Measurements from ENCODE around the gene ACSS1. TPM values are rescaled to one million over a fixed set of nuclear protein-coding genes. Genes with fewer than 3 reads are reported as not detected.

The ACSS1 gene
- total RNA-seq, 1 donor from 2014 or later, result 32.0 TPM

DNA sequence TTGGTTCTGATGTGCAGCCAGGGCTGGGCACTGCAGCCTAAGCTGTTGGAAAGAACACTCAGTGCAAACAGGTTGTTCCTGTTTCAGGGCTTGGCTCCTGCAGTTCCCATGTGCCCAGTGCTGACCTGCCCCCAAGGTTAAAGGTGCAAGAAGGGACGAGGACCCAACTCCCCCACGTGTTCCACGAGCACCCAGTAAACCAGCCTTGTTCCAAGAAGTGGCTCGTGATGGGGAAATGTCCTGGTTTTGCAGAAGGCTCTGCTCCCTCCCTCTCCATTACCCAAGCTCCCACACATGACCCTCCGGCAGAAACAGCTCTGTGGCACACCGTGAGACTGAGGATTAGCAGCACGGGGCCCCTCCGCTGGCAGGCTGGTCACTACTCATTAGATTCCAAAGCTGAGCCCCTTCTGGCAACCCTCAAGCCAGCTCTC lies 9.4 kb downstream of the ACSS1 start:
- intact Hi-C loops (cut with micrococcal nuclease), result no loop called here

DNA sequence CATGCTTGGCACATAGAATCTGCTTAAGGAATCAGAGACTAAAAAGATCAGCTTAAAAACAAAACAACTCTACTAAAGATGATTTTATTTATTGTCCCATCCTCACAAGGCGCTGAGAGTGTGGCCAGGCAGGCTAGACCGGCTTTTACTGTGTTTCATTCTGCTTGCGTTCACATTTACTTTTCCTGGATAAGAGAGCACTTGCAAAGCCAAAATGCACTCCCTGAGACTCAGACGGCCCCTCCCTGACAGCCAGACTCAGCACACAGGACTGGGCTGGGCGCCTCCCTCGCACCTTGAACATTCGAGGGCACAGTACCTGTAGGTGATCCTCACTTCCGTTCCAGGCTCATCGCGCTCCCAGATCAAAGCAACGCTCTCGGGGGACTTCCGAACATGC lies 10.2 kb downstream of the ACSS1 start:
- intact Hi-C loops (cut with micrococcal nuclease), result no loop called here

DNA sequence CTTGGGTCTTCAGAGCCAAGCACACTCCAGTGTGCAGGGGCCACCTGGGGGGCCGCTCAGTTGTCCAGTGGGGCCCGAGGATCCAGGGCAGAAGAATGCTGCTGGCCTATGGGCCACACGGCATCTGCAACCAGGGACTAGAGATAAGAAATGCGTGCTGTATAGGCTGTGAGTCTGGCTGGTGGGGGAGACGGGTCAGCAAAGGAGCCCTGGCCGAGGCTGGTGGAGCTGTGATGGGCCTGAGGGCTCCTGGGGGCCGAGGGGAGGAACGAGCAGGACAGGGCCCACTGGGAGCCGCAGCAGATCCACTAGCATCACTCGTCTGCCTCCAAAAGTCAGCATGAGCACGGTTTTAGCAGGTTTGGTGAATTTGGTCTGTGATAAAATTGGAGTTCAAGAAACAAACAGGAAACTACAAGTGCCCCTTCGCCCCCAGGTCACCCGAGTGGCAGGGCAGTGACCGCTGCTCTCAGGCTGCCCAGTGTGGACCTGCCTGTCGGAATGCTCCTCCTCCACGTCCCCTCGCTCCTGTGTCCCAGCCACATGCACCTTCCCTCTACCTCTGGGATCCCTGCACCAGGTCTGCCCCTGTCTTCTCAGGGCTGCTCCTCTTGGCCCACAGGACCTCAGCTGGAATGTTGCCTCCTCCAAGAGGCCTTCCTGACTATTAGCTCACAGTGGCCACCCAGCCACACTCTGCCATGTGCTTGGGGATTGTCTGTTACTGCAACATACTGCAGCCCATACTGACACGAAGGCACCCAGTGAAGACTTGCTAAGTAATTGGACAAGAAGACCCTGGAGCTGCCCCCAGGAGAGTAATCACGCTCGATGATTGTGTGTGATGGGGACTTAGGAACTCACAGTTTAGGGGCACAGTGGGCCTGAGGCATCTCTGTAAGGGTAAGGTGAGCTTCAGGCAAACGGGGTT lies 10.9 kb downstream of the ACSS1 start:
- intact Hi-C loops (cut with micrococcal nuclease), result no loop called here

DNA sequence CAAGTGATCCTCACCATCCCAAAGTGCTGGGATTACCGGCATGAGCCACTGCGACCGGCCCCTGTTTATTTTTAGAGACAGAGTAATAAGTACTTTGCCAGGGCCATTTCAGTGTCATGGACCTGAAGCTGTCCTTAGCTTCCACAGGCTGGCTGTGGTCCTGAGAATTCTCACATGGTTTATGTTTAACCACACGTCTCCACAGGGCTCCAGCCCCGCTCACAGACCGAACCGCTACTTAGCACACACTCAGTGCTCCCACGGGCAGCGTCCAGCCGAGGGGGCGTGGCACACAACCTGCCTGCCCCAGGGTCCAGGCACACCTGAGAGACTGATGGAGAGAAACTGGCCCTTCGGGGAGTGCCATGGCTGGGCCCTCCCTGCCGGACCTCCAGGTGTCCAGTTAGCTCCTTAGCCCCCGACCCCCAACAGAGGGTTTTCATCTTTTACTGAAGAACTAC lies 11.7 kb downstream of the ACSS1 start:
- intact Hi-C loops (cut with micrococcal nuclease), result no loop called here

DNA sequence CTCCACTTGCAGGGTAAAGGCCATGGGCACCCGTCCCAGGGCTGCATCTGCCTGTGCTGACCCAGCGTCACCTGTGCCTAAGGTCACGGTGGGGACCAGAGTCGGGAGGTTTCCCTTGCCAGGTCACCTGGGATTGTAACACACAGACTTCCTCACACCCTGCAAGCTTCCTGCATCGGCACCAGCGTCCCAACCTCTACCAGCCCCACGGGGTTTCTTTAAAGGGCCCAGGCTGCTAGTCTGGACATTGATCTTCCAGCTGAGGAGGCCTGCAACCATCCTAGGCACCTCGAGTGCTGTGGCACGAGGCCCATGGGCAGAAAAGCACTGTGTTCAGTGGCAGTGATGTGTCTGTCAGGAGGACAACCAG lies 12.6 kb downstream of the ACSS1 start:
- intact Hi-C loops (cut with micrococcal nuclease), result no loop called here

DNA sequence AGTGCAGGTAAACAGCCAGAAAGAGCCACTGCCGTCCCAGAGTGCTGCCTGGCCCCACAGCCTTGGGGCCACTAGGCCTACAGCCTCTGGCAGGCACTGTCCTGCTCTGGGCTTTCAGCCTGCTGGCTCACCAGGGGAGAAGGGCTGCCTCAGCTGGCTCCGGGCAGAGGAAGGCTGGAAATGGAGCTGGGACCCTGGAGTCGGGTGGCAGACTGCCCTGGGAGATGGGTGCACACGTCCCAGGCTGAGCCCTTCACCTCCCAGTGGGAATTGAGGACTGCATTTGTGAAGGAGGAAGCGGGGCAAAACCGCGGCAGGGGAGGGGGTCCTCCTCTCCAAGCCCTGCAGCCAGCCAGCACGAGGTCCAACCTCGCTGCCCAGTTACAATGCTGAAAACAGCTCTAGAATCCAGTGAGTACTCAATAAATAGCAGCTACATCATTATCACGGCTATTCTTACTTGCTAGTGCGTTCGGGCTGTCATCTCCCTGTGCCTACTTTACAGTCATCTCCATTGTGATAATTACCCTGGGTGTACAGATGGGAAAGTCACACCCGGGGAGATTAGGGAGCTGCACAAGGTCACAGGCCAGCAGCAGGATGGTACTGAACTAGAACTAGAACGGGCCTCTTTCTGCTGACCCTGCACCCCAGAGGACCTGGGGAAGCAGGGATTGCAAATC lies 13.1 kb downstream of the ACSS1 start:
- intact Hi-C loops (cut with micrococcal nuclease), result no loop called here

DNA sequence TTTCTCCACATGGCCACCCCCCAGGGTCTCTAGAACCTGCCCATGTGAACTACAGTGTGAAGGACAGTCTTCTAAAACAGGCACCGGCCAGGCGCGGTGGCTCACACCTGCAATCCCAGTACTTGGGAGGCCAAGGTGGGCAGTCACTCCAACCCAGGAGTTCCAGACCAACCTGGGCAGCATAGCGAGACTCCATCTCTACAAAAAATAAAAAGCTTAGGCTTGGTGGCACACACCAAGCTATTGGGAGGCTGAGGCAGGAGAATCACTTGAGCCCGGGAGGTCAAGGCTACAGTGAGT lies 13.7 kb downstream of the ACSS1 start:
- intact Hi-C loops (cut with micrococcal nuclease), result no loop called here

DNA sequence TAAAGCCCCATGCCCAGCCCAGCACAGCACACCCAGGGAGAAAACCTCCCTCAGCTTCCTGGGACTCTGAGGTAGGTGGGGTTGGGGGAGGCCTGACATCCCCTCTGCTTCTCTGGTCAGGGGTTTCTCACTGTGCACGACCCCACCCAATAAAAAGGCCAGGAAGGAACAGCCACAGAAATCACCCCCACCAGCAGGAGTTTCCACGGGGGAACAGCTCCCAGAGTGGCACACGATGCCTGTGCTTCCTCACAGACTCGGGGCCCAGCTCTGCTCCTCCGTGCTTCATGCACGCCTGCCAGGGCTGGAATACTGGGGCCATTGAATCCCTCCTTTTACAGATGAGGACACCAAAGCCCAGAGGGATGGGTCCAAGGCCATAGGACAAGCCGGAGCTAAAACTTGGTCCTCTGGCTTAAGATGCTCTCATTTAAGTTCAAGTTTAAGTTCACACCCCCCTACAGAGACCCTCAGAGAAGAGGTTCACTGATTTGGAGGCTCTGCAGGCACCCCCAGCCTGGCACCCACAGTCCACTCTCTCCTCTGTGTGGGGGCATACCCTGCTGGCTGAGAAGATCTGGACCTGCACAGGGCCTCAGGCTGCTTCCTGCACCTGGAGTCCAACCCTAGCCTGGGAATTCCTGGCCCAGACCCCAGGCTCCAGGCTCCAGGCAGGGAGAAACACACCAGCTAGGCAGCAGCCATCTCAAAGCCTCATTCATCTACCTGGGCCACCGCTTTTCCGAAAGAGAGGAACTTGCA lies 14.3 kb downstream of the ACSS1 start:
- intact Hi-C loops (cut with micrococcal nuclease), result loop anchor here (2.0 kb wide), 1 partner anchor 13 kb away; no protein-coding TSS in a partner anchor

DNA sequence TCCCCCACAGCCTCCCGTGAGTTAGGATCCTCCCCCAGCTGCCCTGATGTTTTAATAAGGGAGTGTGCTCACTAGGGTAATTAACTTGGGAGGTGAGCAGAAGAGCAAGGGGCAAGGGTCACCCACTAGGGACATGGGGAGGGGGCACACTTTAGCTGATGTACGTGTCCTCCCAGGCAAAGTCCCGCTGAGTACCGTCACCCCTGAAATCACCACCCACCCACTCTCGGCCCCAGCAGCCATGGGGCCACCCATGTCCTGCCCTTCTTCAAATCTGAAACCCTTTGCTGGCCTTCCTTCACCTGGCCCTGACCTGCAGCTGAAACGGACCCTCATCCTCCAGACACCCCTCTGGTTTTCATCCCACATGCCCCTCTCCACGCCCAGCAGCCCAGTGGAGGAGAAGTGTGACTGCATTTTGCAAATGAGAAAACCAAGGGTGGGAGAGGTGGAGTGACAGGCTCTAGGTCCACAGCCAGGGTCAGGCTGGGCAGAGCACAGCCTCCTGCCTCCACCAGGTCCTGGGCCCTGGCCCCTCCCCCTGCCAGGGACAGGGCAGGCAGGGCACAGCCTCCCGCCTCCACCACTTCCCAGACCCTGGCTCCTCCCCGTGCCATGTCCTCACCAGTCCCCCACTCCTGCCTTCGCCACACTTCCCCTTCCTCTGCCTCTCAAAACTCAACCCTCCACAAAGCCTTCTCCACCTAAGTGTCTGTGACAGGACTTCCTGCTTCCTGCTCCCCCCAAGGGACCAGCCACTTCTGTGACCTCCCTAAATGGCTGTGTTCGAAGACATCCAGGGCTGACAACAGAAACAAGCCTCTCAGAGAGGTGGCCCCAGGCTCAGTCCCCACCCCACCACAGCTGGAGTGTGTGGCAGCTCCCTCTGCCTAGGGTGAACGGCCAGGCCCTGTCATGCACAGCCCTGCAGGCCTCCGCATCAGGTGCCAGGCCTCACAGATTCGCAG lies 15.1 kb downstream of the ACSS1 start:
- intact Hi-C loops (cut with micrococcal nuclease), result loop anchor here (2.0 kb wide), 1 partner anchor 14 kb away; no protein-coding TSS in a partner anchor

DNA sequence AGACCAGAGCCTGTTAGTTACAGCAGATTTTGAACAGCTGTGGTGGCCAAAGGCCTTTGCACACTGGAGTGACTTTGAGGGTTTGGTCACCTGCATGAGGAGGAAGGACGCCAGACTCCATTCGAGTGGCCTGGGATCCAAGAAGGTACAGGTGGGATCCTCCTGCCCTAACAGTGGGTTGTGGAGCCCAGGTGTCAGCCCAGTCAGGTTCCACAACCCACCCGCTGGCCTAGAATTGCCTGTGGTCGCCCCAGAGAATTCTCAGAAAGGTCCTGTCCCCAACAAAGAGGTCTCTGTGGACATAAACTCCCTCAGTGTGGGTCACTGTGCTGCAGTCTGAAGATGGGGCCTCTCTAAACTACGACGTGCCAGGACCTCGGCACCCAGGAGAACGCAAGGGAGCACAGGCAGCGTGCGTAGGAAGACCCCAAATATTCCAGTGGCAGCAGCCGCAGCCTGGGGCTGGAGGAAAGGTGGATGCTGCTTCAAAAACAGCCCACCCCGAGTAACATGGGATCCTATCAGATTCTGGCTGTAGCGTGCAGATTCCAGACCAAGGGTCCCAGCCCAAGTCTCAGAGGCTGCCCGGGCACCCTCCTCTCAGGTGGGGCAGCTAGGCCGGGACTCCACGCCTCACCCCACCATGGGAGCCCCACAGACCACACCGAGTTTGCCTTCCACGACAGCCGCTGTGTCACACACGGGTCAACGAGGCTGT lies 16.0 kb downstream of the ACSS1 start:
- intact Hi-C loops (cut with micrococcal nuclease), result loop anchor here (2.0 kb wide), 1 partner anchor 15 kb away; no protein-coding TSS in a partner anchor

DNA sequence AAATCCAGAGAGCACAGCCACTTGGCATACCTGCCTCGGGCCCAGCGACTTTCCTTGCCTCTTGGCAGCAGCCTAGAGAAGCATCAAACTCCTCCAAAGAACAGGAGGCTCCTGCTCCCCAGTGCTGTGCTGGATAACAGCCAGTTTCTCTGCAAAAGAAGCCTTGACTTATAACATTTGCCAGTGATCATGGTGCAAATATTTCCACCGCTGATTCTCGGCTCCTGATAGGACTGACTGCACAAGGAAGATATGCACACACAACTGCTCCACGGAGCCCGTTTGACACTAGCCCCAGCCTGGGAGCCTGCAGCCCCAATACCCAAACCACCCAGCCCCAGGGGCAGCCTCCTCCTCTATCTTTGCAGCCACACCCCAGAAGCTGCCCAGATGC lies 17.5 kb downstream of the ACSS1 start:
- intact Hi-C loops (cut with micrococcal nuclease), result no loop called here

DNA sequence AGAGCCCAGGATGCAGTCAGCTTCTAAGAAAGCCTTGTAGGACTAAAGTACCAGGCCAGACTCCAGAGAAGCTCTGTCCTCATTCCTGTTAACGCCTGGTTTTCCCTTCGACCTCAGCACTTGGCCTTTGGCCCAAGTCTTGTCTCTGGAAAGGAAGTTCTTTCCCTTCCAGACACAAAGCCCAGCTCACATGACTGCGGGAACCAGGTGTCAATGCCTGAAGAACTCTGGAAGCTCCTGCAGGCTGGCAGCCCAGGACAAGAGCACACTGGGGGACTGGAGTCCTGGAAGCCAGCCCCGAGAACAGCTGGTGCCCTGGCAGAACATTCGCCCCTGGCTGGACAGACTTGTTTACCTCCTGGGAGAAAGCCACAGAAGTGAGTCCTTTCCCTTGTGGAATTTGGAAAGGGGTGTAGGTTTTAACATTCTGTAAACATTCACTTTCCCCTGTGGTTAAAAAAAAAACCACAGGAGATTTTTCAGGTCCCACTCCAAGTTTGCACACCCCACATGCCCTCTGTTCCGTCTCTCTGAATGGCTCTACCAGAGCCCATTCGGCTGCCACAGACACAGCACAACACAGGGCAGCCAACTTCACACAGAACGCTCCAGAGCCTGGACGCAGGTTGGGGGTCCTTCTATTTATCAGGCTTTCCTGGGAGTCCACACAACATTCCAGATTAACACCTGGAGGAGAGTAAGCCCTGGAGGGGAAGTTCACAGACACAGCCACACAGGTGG lies 18.1 kb downstream of the ACSS1 start:
- intact Hi-C loops (cut with micrococcal nuclease), result no loop called here

DNA sequence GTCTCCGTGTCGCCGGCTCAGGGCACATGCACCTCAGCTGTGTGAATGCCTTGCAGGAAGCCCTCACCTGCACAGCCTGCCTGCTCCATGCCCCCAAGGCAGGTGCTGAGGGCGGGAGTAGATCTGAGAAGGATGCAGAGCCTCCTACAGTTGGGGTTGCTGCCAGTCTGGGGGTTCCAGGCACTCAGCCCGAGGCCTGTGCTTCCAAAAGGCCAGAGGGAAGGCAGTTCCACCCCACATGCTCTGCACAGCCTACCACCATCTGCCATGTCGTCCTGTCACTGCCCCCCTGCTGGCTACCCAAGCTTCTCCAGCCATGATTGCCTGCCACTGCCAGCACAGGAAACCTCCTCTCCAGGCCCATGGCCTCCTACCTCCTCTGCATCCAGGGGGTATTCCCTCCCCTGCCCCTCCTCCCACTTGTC lies 19.3 kb downstream of the ACSS1 start:
- intact Hi-C loops (cut with micrococcal nuclease), result no loop called here

DNA sequence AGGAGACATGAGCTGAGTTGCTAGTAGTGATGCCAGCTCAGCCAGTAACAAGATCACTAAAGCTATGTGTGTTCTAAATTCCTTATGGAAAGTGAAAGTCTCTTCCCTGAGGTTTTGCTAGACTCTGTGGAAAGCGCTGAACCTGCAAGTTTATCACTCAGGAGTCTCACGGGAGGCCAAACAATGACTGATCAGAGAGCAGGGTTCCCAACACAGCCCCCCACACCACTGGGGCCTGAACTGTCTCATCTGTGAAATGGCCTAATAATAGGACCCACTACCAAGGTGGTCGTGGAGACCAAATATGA lies 19.9 kb downstream of the ACSS1 start:
- intact Hi-C loops (cut with micrococcal nuclease), result no loop called here

DNA sequence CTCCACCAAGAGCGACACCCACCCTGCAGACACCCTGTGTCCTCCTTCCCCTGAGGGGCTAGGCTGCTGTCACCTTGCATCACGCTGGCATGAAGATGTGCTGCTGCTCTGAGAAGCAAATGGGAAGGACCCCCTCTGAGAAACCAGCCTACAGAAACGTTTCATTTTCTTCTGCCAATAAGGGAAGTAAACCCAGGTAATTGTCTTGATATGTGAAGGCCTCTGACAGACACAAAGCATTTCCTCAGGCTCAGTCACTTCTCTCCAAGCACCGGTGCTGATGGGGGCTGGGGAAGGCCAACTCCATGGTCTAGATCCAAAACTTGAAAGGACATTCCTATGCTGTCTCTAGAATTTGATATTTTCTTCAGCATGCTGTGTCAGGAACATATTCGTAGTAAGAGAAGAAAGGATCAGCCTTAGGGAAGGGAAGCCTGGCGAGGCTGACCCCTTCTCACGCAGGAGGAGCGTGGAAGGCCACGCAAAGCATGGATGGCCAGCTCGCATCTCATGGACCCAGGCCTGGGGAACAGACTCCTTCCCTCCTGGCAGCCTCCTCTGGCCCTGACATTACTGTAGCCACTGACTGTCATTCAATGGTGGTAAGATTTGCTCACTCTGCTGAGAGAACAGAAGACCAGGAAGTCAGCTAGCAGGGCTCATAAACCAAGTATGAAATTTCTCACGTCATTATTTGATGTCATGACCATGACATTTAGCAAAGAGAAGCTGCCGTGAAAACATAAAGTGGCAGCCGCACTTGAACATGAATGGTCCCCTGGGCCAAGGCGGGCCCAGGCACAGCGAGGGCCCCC lies 20.4 kb downstream of the ACSS1 start:
- intact Hi-C loops (cut with micrococcal nuclease), result no loop called here

DNA sequence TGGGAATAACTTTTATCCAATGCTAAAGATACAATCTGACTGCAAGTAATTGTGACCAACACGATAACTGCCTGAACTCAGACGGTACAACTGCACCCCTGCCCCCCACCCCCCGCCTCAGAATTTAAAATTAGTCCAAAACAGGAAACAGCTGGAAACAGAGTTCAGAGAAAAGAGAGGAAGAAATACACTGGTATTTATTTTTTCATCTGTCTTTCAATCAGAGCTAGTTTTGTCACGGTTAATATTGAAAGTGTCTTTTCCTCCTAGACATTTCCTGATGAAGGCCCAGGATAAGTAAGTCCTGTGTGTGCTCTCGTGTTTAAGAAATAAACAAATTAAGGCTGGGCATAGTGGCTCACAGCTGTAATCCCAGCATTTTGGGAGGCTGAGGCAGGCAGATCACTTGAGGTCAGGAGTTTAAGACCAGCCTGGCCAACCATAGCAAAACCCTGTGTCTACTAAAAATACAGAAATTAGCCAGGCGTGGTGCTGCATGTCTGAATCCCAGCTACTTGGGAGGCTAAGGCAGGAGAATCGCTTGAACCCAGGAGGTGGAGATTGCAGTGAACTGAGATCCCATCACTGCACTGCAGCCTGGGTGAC lies 21.5 kb downstream of the ACSS1 start:
- intact Hi-C loops (cut with micrococcal nuclease), result no loop called here

DNA sequence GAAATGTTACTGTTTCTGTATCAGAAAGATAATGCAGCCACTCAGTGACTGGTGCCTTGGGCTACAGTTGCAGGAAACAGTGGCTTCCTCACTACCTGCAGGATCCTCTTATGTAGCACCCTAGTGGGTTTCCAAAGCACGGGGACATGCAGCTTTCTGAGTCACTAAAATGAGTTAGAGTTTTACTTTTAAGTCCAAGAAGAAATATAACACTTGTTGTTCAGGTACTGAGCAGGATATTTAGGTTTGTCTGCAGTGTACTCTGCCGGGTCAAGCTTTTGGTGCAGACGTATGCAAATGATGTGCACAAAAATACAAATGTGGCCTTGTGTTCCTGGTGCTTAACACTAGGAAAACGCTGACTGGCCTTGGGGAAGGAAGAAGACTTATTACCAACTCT lies 22.0 kb downstream of the ACSS1 start:
- intact Hi-C loops (cut with micrococcal nuclease), result no loop called here

DNA sequence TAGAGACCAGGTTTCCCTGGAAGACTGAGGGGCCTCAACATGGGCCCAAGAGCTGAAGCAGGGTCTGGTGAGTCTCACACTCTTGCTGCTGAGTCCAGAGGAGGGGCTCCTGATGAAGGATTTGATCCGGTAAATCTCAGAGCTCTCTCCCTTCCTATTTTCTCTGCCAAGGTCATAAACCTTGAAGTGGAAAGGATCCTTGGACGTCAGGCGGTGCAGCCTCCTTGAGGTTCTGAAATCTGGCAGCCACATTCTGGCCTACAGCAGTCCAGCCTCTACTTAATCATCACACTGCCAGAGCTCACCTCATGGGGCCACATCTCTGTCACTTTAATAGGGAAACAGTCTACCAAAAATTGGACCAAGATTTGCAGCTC lies 24.0 kb downstream of the ACSS1 start:
- intact Hi-C loops (cut with micrococcal nuclease), result no loop called here

Measured in T-helper 2 cell treated with Interferon-gamma antibody and Interleukin-4, amounts not matched to agents 100 ng/mL and 5 ng/mL, for 36 hours (primary cell).